PFSK-1 (cell line): ENCODE results near the gene CDT1.

Experiments used
- FOXP2 ChIP-seq: optimal IDR thresholded peaks from 2 replicates; pipeline ENCODE3; 2011; ENCODE audit warnings: borderline replicate concordance, control low read depth, inconsistent platforms; ENCODE audit not compliant: insufficient read depth; ENCODE audit errors: extremely low read length, extremely low read depth
- POLR2AphosphoS5 ChIP-seq: IDR thresholded peaks from 2 replicates; pipeline ENCODE4 v1.6.1; 2012; ENCODE audit warnings: low read depth, mild to moderate bottlenecking, control low read depth, low read length, moderate library complexity
- SIN3A ChIP-seq: IDR thresholded peaks from 2 replicates; pipeline ENCODE4 v1.6.1; 2012; ENCODE audit warnings: mild to moderate bottlenecking, low read length, moderate library complexity, borderline replicate concordance; ENCODE audit not compliant: insufficient read depth
- TAF1 ChIP-seq: IDR thresholded peaks from 2 replicates; pipeline ENCODE4 v1.6.1; 2012; ENCODE audit warnings: low read length, control low read depth, borderline replicate concordance; ENCODE audit not compliant: insufficient read depth
- TF ChIP-seq, protein P1 (sequence below), 2 experiments: IDR thresholded peaks; 2 replicates each; pipeline versions ENCODE4 v1.6.1 to v1.8.0; 2011 to 2012; ENCODE audit warnings: low read depth in 2 of 2, low read length in 2 of 2, control low read depth in 1 of 2, inconsistent platforms in 1 of 2, mild to moderate bottlenecking in 1 of 2, moderate library complexity in 1 of 2; ENCODE audit not compliant: insufficient read depth in 1 of 2

Gene CDT1

DNA sequence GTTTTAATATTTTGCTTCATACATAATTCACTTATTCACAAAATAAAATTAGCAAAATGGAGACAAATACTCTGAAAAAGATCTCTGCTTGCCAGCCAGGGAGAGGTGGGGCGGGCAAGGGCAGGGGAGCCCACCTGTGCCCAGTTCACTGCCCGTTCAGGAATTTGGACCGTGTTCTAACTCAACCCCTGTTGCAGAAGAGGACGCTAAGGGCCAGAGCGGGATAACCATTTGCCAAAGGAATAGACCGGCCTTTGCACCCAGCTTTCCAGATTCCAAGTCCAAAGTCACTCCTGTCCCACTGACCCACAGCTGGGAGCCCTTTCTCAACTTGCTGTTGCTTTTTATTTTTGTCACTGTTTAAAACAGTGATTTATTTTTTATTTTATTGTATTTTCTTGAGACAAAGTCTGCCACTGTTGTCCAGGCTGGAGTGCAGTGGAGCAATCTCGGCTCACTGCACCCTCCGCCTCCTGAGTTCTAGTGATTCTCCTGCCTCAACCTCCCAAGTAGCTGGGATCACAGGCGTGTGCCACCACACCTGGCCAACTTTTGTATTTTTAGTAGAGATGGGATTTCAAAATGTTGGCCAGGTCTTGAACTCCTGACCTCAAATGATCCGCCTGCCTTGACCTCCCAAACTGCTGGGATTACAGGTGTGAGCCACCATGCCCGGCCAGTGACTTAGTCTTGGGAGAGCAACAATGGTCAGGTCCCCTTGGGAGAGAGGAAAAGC is 15.8 kb upstream of the CDT1 start:
- TF ChIP-seq POLR2AphosphoS5 (no peak), SIN3A (no peak), FOXP2 (no peak), TAF1 (no peak)
- TF ChIP-seq, protein P1, sequence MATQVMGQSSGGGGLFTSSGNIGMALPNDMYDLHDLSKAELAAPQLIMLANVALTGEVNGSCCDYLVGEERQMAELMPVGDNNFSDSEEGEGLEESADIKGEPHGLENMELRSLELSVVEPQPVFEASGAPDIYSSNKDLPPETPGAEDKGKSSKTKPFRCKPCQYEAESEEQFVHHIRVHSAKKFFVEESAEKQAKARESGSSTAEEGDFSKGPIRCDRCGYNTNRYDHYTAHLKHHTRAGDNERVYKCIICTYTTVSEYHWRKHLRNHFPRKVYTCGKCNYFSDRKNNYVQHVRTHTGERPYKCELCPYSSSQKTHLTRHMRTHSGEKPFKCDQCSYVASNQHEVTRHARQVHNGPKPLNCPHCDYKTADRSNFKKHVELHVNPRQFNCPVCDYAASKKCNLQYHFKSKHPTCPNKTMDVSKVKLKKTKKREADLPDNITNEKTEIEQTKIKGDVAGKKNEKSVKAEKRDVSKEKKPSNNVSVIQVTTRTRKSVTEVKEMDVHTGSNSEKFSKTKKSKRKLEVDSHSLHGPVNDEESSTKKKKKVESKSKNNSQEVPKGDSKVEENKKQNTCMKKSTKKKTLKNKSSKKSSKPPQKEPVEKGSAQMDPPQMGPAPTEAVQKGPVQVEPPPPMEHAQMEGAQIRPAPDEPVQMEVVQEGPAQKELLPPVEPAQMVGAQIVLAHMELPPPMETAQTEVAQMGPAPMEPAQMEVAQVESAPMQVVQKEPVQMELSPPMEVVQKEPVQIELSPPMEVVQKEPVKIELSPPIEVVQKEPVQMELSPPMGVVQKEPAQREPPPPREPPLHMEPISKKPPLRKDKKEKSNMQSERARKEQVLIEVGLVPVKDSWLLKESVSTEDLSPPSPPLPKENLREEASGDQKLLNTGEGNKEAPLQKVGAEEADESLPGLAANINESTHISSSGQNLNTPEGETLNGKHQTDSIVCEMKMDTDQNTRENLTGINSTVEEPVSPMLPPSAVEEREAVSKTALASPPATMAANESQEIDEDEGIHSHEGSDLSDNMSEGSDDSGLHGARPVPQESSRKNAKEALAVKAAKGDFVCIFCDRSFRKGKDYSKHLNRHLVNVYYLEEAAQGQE (IDR thresholded peaks at IDR 0.05; ENCODE audit: insufficient read depth in 1 of 2, low read depth in 2 of 2, low read length in 2 of 2), result no peak

DNA sequence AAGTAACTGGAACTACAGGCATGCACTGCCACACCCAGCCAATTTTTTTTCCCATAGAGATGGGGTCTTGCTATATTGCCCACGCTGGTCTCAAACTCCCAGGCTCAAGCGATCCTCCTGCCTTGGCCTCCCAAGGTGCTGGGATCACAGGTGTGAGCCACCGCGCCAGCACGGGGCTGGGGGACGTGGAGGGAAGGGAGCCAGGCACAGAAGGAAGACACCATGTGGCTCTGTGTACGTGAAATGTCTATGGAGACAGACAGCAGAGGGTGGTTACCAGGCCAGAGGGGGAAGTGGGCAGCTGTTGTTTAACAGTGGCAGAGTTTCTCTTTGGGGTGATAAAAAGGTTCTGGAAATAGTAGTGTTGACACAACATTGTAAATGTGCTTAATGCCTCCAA is 14.0 kb upstream of the CDT1 start:
- TF ChIP-seq, protein P1 (IDR thresholded peaks at IDR 0.05; ENCODE audit: insufficient read depth in 1 of 2, low read depth in 2 of 2, low read length in 2 of 2), result no peak
- no peak for TF ChIP-seq FOXP2
- no peak for TF ChIP-seq TAF1
- TF ChIP-seq POLR2AphosphoS5, result no peak
- no peak for TF ChIP-seq SIN3A

DNA sequence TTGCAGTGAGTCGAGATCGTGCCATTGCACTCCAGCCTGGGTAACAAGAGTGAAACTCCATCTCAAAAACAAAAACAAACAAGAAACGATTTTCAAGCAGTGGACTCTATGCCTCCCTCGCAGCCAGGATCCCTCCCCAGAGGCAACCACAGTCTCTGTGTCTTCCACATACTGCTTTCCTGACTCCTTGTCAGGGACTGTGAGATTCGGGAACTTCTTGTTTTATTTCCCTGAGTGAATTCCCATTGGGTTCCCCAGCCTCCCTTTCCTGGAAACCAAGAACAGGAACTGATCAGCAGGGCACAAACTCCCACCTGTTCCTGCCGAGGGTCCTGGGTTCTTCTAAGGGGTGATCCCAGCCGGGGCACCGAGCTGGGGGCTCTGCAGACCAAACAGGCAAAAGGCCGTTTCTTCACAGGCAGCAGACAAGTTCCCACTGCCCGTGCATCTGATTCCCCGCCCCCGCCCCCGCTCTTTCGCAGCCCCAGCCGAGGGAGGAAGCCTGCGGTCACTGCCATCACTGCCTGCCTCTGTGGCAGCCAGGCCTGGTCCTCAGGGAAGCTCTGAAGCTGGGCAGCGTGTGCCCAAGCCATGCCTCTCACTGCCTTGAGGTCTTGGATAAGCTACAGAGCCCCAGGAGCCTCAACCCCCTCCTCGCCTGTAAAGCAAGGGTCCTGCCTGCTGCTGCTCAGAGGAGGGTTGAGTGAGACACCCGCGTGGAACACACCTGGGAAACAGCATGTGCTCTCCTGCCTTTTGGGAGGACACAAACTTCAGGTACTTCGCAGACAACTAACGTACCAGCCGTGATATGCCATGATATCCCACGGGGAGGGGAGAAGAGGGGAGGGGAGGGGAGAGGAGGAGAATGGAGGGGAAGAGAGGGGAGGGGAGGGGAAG is 13.0 kb upstream of the CDT1 start:
- TF ChIP-seq SIN3A, result no peak
- TF ChIP-seq FOXP2, result no peak
- no peak for TF ChIP-seq POLR2AphosphoS5
- no peak for TF ChIP-seq TAF1
- TF ChIP-seq, protein P1 (IDR thresholded peaks at IDR 0.05; ENCODE audit: insufficient read depth in 1 of 2, low read depth in 2 of 2, low read length in 2 of 2), result no peak

DNA sequence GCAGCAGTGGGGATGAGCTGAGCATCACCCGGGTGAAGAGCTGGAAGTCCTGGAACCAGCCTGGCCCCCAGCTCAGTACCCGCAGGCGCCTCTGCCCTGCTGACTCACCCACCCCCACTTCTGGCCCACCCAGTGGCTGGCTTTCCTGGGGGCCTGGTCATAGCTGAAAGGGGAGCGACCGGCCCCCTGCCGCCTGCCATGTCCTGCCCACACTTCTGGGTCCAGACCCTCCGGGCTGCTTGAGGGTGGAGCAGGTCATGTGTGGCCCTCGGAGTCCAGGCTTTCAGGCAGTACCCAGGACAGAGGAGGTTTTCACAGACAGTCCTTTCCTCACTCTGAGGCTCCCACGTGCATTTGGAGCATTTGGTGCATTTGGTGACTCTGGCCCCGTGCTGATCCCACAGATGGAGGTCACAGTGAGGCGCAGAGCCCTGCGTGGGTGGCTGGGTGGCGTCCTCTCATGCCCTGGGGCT is 11.5 kb upstream of the CDT1 start:
- TF ChIP-seq POLR2AphosphoS5 (no peak), TAF1 (no peak), SIN3A (no peak), FOXP2 (no peak)
- TF ChIP-seq, protein P1 (IDR thresholded peaks at IDR 0.05; ENCODE audit: insufficient read depth in 1 of 2, low read depth in 2 of 2, low read length in 2 of 2), result no peak
